LHCN-M2 (cell line): ENCODE data around the gene PLXNB2. TPM values are rescaled to one million over a fixed set of nuclear protein-coding genes. Genes with fewer than 3 reads are reported as not detected.
"Not testable (repeated sequence)": the region's sequence is repeated elsewhere in the genome, so short reads cannot be mapped to it uniquely, and the experiment has no call there.

ENCODE experiments used
- DNase-seq: peaks from one replicate; pipeline ENCODE4 v3.0.0-alpha.2; 2012; ENCODE audit warnings: low read depth
- total RNA-seq: library from RNA; depleted of rRNA; stranded (reverse); fragments of >200 nt; gene quantifications from 2 replicates; pipeline ENCODE4 v1.2.3, GENCODE V29; 2014

PLXNB2 gene
- total RNA-seq, 1 experiment from 2014 or later: 148 TPM

GRCh38 chr22:50326225-50326955 lies 18.9 kb upstream of the PLXNB2 start:
- no peak for DNase-seq

DNA sequence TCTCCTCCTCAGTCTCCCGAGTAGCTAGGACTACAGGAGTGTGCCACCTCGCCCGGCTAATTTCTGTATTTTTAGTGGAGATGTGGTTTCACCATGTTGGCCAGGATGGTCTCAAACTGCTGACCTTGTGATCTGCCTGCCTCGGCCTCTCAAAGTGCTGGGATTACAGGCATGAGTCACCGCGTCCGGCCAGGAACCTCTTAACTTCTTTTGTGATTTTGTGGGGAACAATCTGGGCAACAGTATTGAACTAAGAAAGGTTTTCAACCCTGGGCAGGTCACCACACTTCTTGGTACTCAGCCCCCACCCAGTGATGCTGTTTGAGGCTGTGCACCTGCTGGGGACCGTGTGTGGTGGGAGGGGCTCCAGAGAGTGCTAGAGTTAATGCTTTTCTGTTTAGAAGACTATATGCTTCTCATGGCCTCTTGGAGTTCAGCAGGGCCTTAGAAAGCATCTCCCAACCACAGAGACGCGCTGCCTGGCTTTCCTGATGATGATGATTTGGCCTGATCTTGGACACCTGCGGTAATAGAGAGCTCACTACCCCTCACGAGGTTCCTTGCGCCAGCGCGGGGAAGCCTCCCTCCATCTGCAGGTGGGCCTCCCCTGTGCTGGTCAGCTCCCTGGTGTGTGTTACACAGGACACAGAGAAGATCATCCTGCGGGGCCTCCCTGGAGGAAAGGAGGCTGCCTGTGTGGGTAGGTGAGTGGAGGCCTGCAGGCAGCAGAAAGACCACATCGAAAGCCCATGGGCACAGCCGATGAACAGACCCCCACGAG lies 18.2 kb upstream of the PLXNB2 start:
- no peak for DNase-seq

- DNase-seq: no peak
Observed at GRCh38 chr22:50323900-50324299, 16.5 kb upstream of the PLXNB2 start.

GRCh38 chr22:50322382-50323104 lies 15.1 kb upstream of the PLXNB2 start:
- not testable (repeated sequence) for DNase-seq

DNA sequence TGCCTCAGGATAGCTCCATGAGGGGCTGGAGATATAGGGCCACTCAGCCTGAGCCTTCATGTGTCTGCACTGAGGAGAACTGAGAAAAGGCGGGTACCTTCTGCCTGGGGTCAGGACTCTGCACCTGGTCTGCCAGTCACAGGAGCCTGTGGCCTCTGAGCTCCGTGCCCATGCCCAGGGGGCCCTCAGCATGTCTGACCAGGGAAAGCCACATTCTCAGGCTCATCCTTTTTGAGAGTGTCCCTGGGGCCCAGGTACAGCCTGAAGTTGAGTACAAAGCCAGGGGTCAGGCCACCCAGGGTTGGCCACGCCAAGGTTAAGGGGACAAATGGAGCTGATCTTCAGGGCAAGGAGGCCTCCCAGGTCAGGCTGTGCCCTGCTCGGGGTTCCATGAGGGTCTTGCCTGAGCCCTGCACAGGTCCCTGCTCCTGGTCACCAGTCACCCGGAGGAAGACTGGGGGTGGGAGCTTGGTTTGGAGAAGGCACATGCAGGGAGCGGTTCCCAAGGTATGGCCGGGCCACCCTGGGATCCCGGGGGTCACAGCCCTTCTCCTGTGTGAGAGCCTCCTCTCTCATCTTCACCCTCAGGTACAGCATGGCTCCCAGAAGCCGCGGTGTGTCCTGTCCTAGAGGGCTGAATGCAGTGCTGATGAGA lies 13.4 kb upstream of the PLXNB2 start:
- DNase-seq: no peak

- DNase-seq: no peak
Observed at GRCh38 chr22:50320116-50320515, 12.7 kb upstream of the PLXNB2 start.

- DNase-seq: no peak
Observed at GRCh38 chr22:50319503-50319951, 12.1 kb upstream of the PLXNB2 start.

- DNase-seq: no peak
Observed at GRCh38 chr22:50318698-50319411, 11.4 kb upstream of the PLXNB2 start.

DNA sequence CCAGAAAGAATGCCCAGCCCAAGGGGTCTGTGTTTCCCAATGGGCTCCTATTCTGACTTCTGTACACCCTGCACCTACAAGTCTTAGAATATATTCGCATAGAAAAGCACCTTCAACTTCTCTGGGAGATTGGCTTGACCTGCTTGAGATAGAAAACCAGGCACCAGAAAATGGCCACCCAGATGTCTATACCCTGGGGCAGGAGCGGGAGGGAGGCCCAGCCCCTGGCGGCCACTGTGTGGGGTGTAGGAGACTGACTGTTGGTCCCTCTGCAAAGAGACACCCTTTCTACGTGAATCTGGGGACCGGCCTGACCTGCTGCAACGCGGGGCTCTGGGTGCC lies 10.9 kb upstream of the PLXNB2 start:
- no peak for DNase-seq

DNA sequence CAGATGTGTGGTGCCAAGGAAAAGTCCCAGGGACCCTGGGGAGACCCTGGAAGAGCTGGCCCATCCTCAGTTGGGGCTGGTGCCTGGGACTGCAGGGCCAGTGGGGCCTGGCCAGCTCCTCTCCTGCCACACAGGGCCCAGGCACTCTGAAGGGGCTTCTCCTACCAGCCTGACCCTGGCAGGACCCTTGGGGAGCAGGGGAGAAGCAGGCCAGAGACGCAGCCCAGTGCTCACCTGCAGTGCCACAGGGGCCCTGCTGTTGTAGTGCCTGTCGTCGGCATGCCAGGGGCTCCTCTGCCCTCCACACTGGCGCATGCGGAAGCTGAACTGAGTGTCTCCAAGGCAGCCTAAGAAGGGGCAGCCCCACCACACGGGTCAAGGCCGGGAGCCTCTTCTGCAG lies 10.2 kb upstream of the PLXNB2 start:
- DNase-seq: no peak

GRCh38 chr22:50317178-50317577 lies 9.7 kb upstream of the PLXNB2 start:
- no peak for DNase-seq

GRCh38 chr22:50316114-50317065 lies 8.9 kb upstream of the PLXNB2 start:
- no peak for DNase-seq

- DNase-seq: no peak
Observed at GRCh38 chr22:50315289-50316113, 8.1 kb upstream of the PLXNB2 start.

GRCh38 chr22:50314455-50315288 lies 7.2 kb upstream of the PLXNB2 start:
- no peak for DNase-seq

- DNase-seq: no peak
Observed at GRCh38 chr22:50314081-50314454, 6.6 kb upstream of the PLXNB2 start.

- no peak for DNase-seq
Observed at GRCh38 chr22:50313600-50313999, 6.2 kb upstream of the PLXNB2 start.

DNA sequence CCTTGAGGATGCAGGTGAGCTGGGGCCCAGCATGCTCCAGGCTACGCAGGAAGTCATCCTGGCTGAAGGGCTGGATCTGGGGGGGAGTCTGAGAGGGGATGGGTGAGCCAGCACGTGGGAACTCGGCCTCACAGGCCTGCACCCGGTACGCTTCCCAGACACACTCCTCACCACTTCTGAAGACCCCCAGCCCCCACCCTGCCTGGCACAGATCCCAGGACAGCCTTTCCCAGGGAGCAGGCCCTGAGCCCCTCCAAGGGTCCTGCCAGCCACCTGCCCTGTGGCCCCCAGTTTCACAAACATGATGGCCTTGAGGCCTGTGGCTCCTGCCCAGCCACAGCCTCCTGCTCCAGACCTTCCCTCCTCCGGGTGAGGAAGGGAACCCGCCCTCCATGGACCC lies 5.6 kb upstream of the PLXNB2 start:
- no peak for DNase-seq

DNA sequence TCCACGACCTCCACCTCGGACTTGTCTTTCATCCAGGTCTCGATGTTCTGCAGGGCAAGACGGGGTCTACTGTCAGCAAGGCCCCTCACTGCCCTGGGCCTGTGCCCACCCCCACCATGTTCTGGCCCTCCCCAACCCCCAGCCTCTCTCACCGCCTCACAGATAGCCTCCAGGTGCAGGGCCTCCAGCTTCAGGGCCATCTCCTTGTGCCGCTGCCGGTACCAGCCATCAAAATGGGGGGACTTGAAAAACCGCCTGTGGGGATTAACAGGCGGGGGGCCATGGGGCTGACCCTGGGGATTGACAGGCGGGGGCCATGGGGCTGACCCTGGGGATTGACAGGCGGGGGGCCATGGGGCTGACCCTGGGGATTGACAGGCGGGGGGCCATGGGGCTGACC lies 4.9 kb upstream of the PLXNB2 start:
- DNase-seq: no peak
